IgD-negative memory B cell (primary cell): ENCODE data around the gene MAD2L1BP. TPM values are rescaled to one million over a fixed set of nuclear protein-coding genes. Genes with fewer than 3 reads are reported as not detected.
"Not testable (repeated sequence)": the region's sequence is repeated elsewhere in the genome, so short reads cannot be mapped to it uniquely, and the experiment has no call there.

Experiments
- H3K27ac Mint-ChIP-seq, 3 donors: one replicate each; pipeline ENCODE4 v1.8.0; 2020 to 2022; ENCODE audit warnings: mild to moderate bottlenecking in 3 of 3, mixed read lengths in 3 of 3, moderate library complexity in 1 of 3
- H3K27me3 Mint-ChIP-seq: one replicate; pipeline ENCODE4 v1.8.0; 2021; ENCODE audit warnings: mixed read lengths
- H3K36me3 Mint-ChIP-seq: one replicate; pipeline ENCODE4 v1.8.0; 2020; ENCODE audit warnings: mild to moderate bottlenecking, mixed read lengths
- H3K4me1 Mint-ChIP-seq, 3 donors: one replicate each; pipeline ENCODE4 v1.8.0; 2020 to 2022; ENCODE audit warnings: mixed read lengths in 3 of 3, mild to moderate bottlenecking in 1 of 3
- H3K4me3 Mint-ChIP-seq, 4 donors: one replicate each; pipeline ENCODE4 v1.8.0; 2020 to 2022; ENCODE audit warnings: mild to moderate bottlenecking in 4 of 4, mixed read lengths in 4 of 4, moderate library complexity in 3 of 4
- H3K9me3 Mint-ChIP-seq, 3 donors: one replicate each; pipeline ENCODE4 v1.8.0; 2020 to 2021; ENCODE audit warnings: mixed read lengths in 3 of 3, mild to moderate bottlenecking in 1 of 3
- polyA plus RNA-seq: library from polyadenylated mRNA; unstranded; fragments of 300-500 nt; fragmentation: Illumina TruSeq; gene quantifications from one replicate; pipeline ENCODE4 v1.2.3, GENCODE V29; 2021

Gene MAD2L1BP
- 23.3 TPM for polyA plus RNA-seq

GRCh38 chr6:43635387-43636307 is at the start of gene MAD2L1BP:
Gene MAD2L1BP, plus strand, starts transcription at chr6:43635840. Its CDS starts 36 bp downstream, at chr6:43635876.
- peak within 1 kb of the TSS; percentile 87 to 99 (median 93) for H3K27ac Mint-ChIP-seq
- H3K4me3 Mint-ChIP-seq, result peak within 1 kb of the TSS; percentile 95 to 99 (median 98)
- H3K27me3 Mint-ChIP-seq, result no peaks in the 10 kb centered on the region
- no peaks in the 10 kb centered on the region for H3K9me3 Mint-ChIP-seq
- H3K36me3 Mint-ChIP-seq, result peaks cover 1% of the 10 kb centered on the region
- peaks cover 15 to 27% (median 21%) of the 10 kb centered on the region in 3 donors for H3K4me1 Mint-ChIP-seq

- H3K36me3 Mint-ChIP-seq, result peaks cover 8% of the 10 kb centered on the region
- H3K27ac Mint-ChIP-seq, result no peak overlapping the region
- no peak overlapping the region for H3K4me3 Mint-ChIP-seq
- no peaks in the 10 kb centered on the region for H3K27me3 Mint-ChIP-seq
- peaks cover 1 to 12% (median 2%) of the 10 kb centered on the region in 3 donors for H3K4me1 Mint-ChIP-seq
- H3K9me3 Mint-ChIP-seq, result no peaks in the 10 kb centered on the region
These were observed 47.4 kb upstream of the MAD2L1BP start for GRCh38 chr6:43588194-43588593.

- not testable (repeated sequence) for H3K27ac Mint-ChIP-seq, H3K4me1 Mint-ChIP-seq, H3K4me3 Mint-ChIP-seq, H3K27me3 Mint-ChIP-seq, H3K9me3 Mint-ChIP-seq, H3K36me3 Mint-ChIP-seq
These were observed 46.1 kb upstream of the MAD2L1BP start for GRCh38 chr6:43589564-43589963.

- H3K27me3 Mint-ChIP-seq, result no peaks in the 10 kb centered on the region
- no peaks in the 10 kb centered on the region for H3K9me3 Mint-ChIP-seq
- H3K4me3 Mint-ChIP-seq, result no peak overlapping the region
- no peak overlapping the region for H3K27ac Mint-ChIP-seq
- no peaks in the 10 kb centered on the region for H3K36me3 Mint-ChIP-seq
- H3K4me1 Mint-ChIP-seq, result peaks cover 0 to 2% (median 1%) of the 10 kb centered on the region in 3 donors
These were observed 41.7 kb upstream of the MAD2L1BP start for GRCh38 chr6:43593938-43594337.

- Mint-ChIP-seq H3K4me3 (no peak overlapping the region), H3K36me3 (no peaks in the 10 kb centered on the region), H3K9me3 (no peaks in the 10 kb centered on the region), H3K27ac (peak overlapping the region in 1 of 3 donors; percentile 2), H3K4me1 (no peaks in the 10 kb centered on the region), H3K27me3 (no peaks in the 10 kb centered on the region)
These were observed 35.0 kb upstream of the MAD2L1BP start for GRCh38 chr6:43600595-43600994.

GRCh38 chr6:43604174-43604573 is 31.5 kb upstream of the MAD2L1BP start:
- Mint-ChIP-seq H3K27me3 (no peaks in the 10 kb centered on the region), H3K36me3 (peaks cover 2% of the 10 kb centered on the region), H3K27ac (no peak overlapping the region), H3K4me1 (peaks cover 11 to 12% (median 11%) of the 10 kb centered on the region in 3 donors), H3K4me3 (no peak overlapping the region), H3K9me3 (no peaks in the 10 kb centered on the region)

GRCh38 chr6:43606019-43606418 is 29.6 kb upstream of the MAD2L1BP start:
- Mint-ChIP-seq H3K36me3 (peaks cover 2% of the 10 kb centered on the region), H3K4me1 (peaks cover 11 to 13% (median 12%) of the 10 kb centered on the region in 3 donors), H3K27me3 (no peaks in the 10 kb centered on the region), H3K4me3 (no peak overlapping the region), H3K27ac (no peak overlapping the region), H3K9me3 (no peaks in the 10 kb centered on the region)

- Mint-ChIP-seq H3K36me3 (peaks cover 2% of the 10 kb centered on the region), H3K27me3 (no peaks in the 10 kb centered on the region)
These were observed 27.3 kb upstream of the MAD2L1BP start for GRCh38 chr6:43608310-43608763.

GRCh38 chr6:43608807-43609206 is 26.8 kb upstream of the MAD2L1BP start:
- H3K4me3 Mint-ChIP-seq, result peak overlapping the region in 1 of 4 donors; percentile 76
- no peaks in the 10 kb centered on the region for H3K27me3 Mint-ChIP-seq
- H3K4me1 Mint-ChIP-seq, result peaks cover 11 to 13% (median 12%) of the 10 kb centered on the region in 3 donors
- H3K36me3 Mint-ChIP-seq, result peaks cover 2% of the 10 kb centered on the region
- peak overlapping the region in 1 of 3 donors; percentile 39 for H3K27ac Mint-ChIP-seq
- no peaks in the 10 kb centered on the region for H3K9me3 Mint-ChIP-seq

More at GRCh38 chr6:43608310-43608763, 27.3 kb upstream of the MAD2L1BP start:
- no peak overlapping the region for H3K4me3 Mint-ChIP-seq
- peak overlapping the region in 2 of 3 donors; percentile 11 to 39 for H3K27ac Mint-ChIP-seq
- H3K9me3 Mint-ChIP-seq, result no peaks in the 10 kb centered on the region
- H3K4me1 Mint-ChIP-seq, result peaks cover 11 to 13% (median 12%) of the 10 kb centered on the region in 3 donors

GRCh38 chr6:43609402-43609801 is 26.2 kb upstream of the MAD2L1BP start:
- Mint-ChIP-seq H3K36me3 (peaks cover 2% of the 10 kb centered on the region), H3K27ac (no peak overlapping the region), H3K27me3 (no peaks in the 10 kb centered on the region)

GRCh38 chr6:43610431-43610830 is 25.2 kb upstream of the MAD2L1BP start:
- peaks cover 2% of the 10 kb centered on the region for H3K36me3 Mint-ChIP-seq
- no peaks in the 10 kb centered on the region for H3K9me3 Mint-ChIP-seq
- no peaks in the 10 kb centered on the region for H3K27me3 Mint-ChIP-seq
- H3K4me3 Mint-ChIP-seq, result no peak overlapping the region
- H3K4me1 Mint-ChIP-seq, result peaks cover 11 to 13% (median 12%) of the 10 kb centered on the region in 3 donors
- peak overlapping the region in 1 of 3 donors; percentile 40 for H3K27ac Mint-ChIP-seq

More at GRCh38 chr6:43609402-43609801, 26.2 kb upstream of the MAD2L1BP start:
- H3K4me3 Mint-ChIP-seq, result no peak overlapping the region
- H3K4me1 Mint-ChIP-seq, result peaks cover 11 to 13% (median 12%) of the 10 kb centered on the region in 3 donors
- H3K9me3 Mint-ChIP-seq, result no peaks in the 10 kb centered on the region

GRCh38 chr6:43613721-43614395 is 21.8 kb upstream of the MAD2L1BP start:
- Mint-ChIP-seq H3K4me3 (no peak overlapping the region), H3K36me3 (peaks cover 2% of the 10 kb centered on the region), H3K27ac (peak overlapping the region in 1 of 3 donors; percentile 58), H3K4me1 (peaks cover 4% of the 10 kb centered on the region in 3 donors), H3K27me3 (no peaks in the 10 kb centered on the region), H3K9me3 (no peaks in the 10 kb centered on the region)

GRCh38 chr6:43614396-43614730 is 21.3 kb upstream of the MAD2L1BP start:
- Mint-ChIP-seq H3K27me3 (no peaks in the 10 kb centered on the region), H3K4me3 (no peak overlapping the region), H3K4me1 (peaks cover under 1 to 1% (median 1%) of the 10 kb centered on the region in 3 donors), H3K36me3 (peaks cover 2% of the 10 kb centered on the region), H3K9me3 (no peaks in the 10 kb centered on the region), H3K27ac (peak overlapping the region in 1 of 3 donors; percentile 58)

- Mint-ChIP-seq H3K4me1 (peaks cover 4 to 7% (median 7%) of the 10 kb centered on the region in 3 donors), H3K36me3 (peaks cover 4% of the 10 kb centered on the region), H3K9me3 (no peaks in the 10 kb centered on the region), H3K27ac (peak overlapping the region in 1 of 3 donors; percentile 86), H3K4me3 (no peak overlapping the region), H3K27me3 (no peaks in the 10 kb centered on the region)
These were observed 18.7 kb upstream of the MAD2L1BP start for GRCh38 chr6:43616725-43617472.
